NCI-H1048 (cell line): ENCODE data around the gene BMP4.
A peak's percentile ranks its signal among the peaks of the same experiment; 100 is the strongest.

Experiments
- DNase-seq: peaks from one replicate; lab custom pipeline; 2025; lab: John Stamatoyannopoulos, UW

BMP4 gene

DNA sequence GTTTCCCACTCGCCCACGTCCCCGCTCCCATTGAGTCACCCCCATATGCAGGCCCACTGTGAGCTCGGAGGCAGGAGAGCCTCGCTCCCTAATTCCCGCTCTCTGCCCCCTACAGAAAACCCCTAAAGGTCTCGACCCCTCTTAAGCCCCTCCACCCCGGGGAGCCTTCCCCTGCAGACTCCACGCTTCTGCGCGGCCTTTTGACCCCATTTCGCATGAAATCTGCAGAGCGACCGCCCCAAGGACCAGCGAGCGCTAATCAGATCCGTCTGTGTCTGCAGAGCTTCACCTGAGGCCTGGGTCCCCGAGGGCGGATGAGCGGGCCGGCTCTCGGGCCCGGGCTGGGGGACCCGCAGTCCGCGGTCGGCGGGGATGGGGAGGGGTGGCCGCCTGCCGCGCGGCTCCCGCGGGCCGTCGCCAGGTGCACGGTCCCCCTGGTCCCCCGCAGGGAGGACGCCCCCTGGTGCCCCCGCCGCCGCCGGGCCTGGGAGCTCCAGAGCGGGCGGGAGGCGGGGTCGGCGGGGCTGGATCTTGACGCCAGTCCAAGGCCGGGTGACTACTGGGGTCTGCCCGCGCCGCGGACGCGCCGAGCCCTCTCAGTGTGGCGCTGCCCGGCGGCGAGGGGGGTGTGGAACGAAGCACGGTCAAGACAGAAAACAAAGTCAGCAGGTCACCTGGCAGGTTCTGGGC, 10.1 kb downstream of the BMP4 start:
- DNase-seq, result no peak

DNA sequence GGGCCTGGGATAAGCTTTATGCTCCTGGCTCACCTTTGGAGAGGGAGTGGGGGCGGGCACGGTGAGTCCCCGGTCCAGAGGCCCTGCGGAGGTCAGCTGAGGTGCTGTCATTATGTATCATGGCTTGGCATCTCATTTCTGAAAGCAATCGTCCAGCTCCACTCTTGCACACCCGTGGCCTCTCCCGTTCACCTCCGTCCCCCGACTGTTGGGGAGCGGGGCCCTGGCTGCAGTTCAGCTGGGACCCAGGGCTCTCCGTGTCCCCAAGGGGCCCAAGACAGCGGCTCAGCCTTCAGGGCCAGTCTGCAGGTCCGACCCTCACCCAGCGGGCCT, 10.6 kb downstream of the BMP4 start:
- DNase-seq, result no peak

DNA sequence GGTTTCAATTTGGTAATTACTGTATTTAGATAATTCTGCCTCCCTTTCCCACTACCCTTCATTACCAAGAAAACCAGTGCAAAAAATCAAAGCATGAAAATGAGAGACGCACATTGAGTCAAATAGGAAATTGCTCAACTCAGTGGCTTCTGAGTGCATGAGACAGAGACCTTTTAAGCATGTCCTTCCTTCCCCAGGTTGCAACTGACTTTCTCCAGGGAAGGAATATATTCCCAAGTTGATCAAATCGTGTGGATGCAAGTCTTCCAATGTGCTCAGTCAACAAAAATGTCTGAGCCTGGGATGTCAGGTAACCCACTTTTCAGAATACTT, 12.9 kb downstream of the BMP4 start:
- DNase-seq, result no peak

DNA sequence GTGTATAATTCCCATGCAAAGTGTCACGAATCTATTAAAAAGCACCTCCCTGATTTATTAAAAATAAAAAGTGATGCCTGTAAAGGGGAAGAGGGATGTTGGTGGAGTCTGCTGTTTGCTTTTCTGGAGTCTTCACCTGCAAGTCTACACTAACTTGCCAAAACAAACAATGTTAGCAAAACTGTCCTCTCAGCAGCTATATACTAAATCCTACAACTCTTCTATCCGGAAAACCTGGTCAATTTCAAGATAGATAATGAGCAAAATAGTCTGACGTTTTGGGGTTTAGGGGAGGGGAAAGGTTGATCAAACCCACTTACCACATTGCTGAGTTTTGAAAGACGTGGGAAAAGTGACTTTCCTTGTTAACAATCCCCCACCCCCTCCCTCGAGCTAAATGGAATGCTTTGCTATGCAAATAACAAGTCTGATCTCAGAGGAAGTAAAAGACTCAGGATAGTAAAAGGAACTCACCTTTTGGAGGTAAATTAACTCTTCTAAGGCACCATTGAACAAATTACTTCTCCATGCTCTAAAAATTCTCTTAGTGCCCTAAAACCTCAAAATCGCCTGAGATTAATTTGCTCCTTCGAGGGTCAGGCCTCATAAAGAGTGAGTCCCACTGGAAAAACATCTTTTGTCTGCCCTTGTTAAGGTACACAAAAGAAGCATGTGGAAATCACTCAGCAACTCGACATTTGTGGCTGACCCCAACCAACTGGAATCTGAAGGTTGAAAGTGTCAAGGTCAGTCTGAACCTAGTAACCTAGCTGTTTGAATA, 13.5 kb downstream of the BMP4 start:
- peak; percentile 36 for DNase-seq

DNA sequence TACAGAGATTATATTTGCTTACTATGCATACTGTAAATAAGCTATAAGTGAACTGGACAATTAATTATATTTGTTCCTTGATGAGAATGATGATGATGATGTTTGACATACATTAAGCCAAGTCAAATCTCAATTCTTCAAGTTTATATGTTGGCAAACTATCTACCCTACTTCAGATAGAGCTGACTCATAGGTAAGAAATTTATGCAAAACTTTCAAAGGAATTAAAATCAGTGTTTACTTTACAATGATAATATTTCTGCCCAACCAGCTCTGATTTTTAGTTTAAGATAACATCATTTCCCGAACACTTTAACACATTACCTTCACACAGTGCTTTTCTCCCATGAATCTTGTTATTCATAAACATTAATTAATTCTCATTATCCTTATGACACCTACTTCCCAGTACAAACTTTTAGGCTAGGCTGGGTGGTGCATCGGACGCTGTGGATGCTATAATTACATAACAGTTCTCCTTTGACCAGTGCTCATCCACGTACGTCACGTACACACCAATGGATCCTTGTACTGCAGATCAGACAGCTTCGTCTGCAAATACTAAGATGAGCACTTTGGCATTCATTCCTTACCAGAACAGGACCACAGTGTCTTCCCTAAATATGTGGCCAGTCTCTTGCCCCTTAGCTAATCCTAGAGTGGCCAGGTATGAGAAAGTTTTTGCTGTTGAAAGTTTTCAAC, 18.3 kb downstream of the BMP4 start:
- DNase-seq, result no peak

DNA sequence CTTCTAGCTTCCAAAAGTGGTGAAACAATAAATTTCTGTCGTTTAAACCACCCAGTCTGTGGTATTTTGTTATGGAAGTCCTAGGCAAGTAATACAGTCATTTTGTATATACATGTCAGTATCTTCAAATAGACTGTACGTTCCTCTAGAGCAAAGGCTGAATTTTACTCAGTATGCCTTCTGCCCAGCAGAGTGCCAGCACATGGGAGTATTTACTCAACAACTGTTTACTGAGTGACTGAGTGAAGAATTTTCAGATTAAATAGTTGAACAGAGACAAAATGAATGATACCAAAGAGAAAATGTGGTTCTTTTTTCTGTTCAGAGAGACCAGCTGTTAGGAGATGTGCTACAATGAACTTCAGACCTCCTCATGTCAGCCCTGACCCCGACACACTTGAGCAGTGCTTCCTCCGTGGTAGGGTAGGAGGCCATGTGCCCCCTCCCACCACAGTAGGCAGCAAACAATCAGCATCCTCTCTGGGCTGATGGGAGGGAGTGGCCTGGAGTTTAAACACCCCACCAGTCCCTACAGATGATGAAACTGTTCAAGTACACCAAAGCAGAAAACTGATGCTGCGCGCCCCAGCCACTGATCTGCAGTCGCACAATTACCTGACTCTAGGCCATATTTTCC, 21.7 kb downstream of the BMP4 start:
- no peak for DNase-seq

DNA sequence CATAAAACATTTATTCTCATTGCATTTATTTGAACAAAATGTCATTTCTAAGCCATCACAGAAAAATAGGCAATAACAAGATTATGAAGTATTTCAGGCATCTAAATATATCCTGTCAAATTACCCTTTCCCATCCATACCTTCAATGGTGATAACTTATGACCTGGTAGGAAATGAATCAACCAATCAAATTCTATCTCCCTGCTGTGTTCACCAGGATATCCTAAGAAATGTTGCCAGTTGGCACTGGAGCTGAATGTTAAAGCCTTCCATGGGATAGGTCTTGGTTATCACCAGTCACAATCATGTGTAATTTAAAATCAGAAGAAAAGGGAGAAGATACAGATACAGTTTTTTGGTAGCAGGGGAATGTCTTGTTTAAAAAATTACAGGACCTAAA, 23.7 kb downstream of the BMP4 start:
- no peak for DNase-seq

DNA sequence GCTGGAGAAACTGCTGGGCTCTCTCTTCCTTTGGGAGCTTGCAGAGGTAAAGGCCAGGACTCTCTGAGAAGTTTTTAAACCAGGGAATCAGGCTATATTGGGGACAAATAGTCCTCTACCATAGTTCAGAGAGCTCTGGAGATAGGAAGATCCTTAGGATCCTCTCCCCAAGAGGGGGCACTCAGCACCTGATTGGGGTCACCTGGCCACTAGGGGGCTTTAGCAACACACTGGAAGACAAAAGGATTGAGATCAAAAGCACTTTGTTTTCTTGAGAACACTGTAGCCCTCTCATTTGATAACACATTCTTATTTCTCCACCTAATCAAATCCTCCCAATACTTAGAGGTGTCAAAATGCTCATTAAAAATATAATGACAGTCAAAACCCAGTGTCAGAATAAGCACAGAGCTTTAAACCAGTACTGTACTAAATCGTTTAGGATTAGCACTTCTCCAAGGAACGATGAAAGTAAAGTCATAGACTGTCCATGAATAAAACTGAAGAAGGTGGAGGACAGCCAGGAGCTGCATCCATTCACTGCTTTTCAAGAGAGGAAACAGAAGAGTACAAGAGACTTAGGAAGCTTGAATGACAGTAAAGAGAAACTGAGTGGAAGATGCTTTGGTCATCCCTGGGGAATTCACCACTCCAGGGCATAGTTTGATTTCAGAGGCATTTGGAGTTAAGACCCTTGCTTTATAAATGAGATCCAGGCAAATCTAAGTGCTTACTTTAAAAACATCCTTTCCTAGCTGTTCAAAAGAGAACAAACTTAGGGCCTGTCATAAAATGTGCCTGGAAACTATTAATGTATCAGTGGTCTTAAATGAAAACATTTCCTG, 26.5 kb downstream of the BMP4 start:
- DNase-seq, result no peak

DNA sequence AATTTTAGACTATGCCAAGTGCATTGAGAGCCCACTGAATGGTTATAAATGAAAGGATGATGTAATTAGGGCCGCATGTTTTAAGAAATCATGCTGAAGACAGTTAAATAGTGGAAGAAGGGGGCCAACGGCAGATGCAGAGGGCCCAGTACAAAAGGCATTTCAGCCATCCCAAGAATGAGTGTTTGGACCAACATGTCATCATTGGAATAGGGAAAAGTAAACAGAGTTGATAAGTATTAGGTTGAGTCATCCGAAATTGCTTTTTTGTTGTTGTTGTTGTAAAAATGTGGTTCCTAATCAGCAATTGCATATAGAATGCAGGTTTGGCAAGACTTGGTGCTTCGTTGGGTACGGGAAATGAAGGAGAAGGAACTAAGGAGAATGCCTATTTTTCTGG, 29.5 kb downstream of the BMP4 start:
- no peak for DNase-seq

DNA sequence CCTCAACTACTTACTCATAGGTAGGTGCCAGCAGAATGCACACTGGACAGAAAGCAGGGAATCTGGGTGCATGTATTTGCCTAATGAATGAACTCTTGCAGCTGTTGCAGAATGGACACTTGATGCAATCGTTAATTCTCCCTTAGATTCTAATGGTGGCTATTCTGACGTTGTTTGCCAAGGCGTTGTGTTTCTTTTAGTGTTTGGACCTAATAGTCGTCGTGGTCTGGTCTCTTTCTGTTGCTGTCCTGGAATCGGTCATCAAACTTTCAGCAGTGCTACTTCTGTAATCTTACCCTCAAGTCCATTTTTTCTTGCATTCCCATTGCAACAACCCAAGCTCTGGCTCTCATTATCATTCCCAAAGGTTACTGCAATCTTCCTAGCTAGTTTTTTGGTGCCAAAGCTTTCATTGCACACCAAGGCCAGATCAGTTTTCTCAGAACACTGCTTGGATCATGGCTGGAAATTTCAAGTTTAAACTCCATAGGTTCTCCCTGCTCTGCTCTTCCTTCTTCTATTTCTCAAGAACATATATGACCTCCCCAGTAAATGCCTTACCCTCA, 31.3 kb downstream of the BMP4 start:
- no peak for DNase-seq

DNA sequence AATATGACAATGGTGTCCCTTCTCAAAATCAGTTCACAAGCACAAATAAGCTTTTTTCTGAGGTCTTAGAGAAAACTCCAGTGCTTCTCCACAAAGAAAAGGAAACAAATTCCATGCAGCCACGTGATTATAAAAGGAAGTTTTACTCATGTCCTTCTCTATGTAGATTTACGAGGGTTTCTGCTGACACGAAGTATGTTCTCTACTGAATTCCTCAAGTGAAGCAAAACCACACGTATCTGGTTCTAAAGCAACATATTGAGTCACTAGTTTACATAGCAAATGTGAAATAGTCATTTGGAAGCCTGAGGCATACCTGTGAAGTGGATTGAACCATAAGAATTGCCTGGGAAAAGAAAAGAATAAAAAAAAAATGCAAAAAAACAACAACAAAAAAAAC, 31.9 kb downstream of the BMP4 start:
- no peak for DNase-seq

DNA sequence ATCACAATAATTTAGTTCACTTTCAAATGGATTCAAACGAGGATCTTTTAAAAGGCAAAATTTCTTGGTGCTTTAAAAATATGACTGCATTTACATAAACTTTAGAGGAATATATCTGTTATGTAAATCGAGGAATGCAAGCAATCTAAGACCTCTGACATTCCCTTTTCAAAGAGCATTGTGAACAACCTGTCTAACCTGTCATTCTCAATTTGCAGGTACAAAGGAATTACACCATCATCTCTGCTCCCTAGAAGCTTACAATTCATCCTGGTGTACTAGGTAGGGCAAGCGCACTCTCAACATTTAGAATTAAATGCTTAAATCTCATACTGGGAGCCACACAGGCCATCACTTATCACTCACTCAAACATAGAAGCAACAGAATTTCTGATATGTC, 35.6 kb downstream of the BMP4 start:
- peak; percentile 53 for DNase-seq

DNA sequence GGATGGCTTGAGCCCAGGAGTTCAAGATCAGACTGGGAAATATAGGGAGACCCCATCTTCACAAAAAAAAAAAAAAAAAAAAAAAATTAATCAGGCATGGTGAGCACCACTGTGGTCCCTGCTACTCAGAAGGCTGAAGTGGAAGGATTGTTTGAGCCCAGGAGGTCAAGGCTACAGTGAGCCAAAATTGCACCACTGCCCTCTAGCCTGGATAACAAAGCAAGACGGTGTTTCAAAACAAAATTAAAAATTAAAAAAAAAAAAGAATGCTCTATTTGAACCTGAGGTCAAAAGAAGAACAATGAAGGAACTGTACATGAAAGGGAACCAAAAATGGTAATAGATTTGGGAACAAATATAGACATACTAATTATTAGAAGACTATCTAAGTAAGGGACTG, 40.4 kb downstream of the BMP4 start:
- no peak for DNase-seq

DNA sequence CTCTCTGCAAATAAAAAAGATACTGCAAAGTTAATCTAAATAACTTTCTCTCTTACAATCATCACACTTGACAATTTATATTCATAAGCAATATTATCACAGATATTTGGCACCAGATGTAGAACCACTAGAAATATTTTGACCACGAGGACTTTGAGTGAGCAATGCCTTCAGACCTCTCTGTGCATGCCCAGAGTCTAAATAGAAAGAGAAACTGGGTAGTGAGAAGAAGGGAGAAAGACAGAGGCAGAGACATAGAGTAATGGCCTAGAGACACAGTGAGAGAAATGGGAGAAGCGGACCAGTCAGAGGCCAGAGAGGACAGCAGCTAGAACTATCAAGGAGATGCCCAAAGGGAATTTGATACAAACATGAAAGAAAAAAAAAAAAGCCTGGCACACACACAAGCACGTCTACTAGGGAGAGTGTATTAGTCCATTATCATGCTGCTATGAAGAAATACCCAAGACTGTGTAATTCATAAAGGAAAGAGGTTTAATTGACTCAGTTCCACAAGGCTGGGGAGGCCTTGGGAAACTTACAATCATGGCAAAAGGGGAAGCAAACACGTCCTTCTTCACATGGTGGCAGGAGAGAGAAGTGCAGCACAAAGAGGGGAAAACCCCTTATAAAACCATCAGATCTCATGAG, 41.1 kb downstream of the BMP4 start:
- DNase-seq, result no peak

DNA sequence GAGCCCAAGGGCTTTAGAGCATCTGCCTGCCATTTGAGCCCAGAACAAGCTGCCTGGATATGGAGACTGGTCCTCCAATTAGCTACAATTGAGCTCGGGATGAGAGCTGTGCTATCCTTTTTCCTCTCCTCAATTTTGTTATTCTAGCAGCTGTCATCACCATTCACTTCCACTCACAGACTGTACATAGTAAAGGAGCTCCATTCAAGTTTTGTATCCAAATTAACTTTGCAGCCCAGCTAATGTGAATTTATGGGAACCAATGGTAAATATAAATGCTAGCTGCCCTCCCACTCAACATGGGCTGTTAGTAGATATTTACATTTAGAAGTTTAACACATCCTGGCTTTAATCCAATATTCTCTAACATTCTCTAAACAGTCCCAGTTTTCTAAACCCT, 44.6 kb downstream of the BMP4 start:
- DNase-seq, result no peak

DNA sequence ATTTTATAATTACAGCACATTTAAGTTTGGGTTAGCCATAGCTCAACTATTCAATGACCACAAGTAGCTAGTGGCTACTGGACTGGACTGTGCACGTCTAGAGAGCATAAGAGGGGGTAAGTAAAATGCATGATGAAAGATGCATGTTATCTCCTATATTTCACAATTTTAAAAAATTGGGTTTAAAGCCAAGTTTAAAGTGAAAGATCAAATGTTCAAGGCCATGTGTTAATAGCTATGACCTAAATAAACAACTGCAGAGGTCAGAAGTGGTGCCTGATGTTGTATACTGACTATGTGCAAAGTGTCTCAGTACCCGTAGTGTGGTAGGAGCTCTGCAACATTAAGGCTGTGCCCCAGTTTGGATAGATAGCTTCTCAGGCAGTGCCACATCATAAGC, 48.2 kb downstream of the BMP4 start:
- no peak for DNase-seq

DNA sequence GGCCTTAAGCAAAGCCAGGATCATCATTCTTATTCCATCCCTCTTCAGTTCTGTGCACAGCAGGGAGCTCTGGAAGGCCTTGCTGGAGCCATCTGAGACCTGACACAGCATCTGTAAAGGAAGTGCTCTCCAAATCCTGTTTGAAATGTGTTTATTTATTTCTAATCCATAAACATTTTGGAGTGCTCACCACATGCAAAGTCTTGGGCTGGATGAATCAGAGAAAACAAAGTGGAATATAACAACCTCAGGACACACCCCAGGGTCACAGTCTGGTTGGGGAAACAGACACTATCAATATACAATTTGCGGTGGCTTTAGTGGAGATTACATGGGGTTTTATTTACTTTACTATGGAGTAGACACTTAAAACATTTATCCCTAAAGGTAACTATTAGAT, 54.3 kb downstream of the BMP4 start:
- no peak for DNase-seq

DNA sequence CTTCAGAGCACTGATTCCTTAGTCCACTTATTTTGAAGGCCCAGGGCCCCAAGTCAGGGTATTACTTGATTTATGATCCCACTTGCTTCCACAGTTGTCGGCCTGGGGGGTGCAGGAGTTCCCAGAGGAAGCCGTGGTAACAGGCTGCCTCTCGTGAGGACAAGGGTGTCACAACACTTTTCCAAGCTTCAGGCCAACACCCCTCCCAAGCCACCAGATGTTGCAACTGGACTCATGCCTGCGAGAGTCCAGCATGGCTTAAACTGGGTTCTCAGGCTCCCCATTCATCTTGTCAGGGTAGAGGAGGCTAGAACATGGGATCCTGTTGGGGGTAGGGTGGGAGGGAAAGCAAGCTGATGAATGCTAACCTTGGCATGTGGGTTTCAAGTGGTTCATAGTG, 56.1 kb downstream of the BMP4 start:
- no peak for DNase-seq
